GM18867 (cell line): ENCODE results near the gene UBTD1.
"Not testable (repeated sequence)": the region's sequence is repeated elsewhere in the genome, so short reads cannot be mapped to it uniquely, and the experiment has no call there.

ENCODE experiments used
- ATAC-seq: cut with Tn5 transposase; IDR thresholded peaks from one replicate; pipeline ENCODE4 v1.9.1; 2021; ENCODE audit warnings: mild to moderate bottlenecking, moderate library complexity; ENCODE audit not compliant: unreplicated experiment

Gene UBTD1

DNA sequence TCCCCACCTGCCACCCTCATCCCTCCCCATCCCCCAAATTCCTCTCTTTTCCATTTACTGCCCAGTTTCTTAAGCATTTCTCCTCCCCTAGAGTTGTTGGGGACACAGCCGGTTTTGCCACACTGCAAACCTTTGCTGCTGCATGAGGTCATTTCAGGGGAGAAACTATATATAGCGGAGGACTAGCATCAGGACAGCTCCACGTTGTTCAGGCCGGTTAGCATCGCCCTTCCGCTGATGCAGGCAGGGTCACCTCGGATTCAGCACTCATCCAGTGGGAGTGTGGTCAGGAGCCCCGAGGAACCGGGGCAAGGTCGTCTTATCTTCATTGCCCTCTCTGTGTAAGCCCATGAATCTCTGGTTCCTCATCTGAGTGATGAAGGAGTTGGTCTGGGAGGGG is 15.6 kb downstream of the UBTD1 start:
- ATAC-seq = no peak

DNA sequence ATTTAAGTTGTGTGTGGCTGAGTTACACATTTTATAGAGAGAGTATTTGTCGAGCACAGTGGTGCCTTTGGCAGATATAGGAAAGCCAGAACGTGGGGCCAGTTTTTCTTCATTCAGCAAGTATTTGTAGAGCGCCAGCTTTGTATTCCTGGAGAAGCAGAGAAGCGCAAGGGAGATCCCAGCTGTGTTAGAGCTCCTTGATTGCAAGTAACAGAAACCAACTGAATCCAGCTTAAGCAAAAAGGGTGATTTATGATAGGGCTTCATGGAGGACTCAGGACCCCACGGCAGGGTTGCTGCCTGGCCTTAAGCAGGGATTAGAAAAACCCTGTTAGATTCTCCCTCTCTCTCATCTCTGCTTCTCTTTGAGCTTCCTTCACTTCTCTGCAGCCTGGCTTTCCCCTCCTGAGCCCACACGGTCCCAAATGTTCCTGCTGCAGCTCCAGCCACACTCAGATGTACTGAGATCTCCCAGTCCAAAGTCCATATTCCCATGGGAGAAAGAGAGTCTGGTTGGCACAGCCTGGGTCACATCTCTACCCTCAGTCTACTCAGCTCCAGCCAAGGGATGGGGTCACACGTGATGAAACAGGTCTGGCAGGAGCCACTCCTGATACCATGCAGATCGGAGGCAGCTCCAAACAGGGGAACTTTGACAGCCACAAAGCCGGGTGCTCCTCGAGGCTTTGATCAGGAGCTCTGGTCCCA is 16.7 kb downstream of the UBTD1 start:
- no peak for ATAC-seq

DNA sequence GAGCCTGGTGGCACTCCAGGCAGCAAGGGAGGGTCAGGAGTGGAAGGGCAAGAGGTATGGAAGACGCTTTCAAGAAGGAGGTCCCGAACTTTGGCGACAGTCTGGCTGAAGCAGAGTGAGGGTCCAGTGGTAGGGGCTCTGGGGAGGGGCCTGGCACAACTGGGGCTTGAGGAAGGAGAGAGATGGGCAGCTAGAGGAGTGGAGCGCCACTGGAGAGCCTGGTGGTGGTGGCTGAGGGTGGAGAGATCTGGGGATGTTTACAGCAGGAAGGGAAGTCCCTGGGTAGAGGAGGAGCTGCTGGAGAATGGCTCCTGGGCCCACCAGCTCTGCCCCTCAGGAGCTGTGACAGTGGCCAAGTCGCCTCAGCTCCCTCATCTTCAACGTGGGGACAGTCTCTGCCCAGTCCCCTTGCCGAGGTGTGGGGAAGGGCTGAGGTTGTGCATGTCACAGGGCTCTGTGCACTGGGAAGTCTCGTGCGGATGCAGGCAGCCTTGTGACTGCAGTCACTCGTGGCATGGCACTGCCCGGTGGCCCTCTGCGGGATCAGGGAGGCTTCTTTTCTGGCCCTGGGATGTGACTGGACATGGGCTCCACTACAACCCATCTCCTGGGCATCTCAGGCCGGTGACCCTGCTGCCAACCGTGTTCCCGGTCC is 18.5 kb downstream of the UBTD1 start:
- no peak for ATAC-seq

DNA sequence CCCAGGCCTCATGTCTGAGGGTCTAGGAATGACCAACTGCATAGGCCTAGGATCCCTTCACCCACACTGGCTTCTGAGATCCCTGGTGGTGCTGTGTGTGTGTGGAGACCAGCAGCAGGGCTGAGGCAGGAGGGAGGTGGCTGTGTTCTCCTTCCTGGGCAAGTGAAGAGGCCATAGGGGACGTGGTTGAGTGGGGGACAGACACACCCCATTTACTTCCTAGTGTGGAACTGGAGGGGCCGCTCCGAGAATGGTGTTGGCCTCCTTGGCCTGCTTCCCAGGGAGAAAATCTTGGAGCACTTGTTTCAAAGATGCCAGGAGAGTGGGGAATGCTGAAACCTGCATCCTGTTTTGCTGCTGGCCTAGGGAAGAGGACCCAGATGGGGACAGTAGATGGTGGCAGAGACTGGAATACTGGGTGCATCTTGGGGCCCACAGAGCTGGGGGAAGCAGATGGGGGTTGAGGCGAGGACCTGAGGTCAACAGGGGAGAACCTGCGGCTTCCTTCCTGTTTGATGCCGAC is 19.1 kb downstream of the UBTD1 start:
- ATAC-seq = no peak

GRCh38 chr10:97518301-97519043 is 19.7 kb downstream of the UBTD1 start:
- ATAC-seq = no peak

- no peak for ATAC-seq
These were observed 20.6 kb downstream of the UBTD1 start for GRCh38 chr10:97519342-97519741.

- no peak for ATAC-seq
These were observed 21.8 kb downstream of the UBTD1 start for GRCh38 chr10:97520520-97520919.

- ATAC-seq = no peak
These were observed 22.4 kb downstream of the UBTD1 start for GRCh38 chr10:97520978-97521761.

- ATAC-seq = no peak
These were observed 23.3 kb downstream of the UBTD1 start for GRCh38 chr10:97522071-97522470.

- ATAC-seq = no peak
These were observed 24.2 kb downstream of the UBTD1 start for GRCh38 chr10:97522937-97523336.

- ATAC-seq = no peak
These were observed 26.4 kb downstream of the UBTD1 start for GRCh38 chr10:97525086-97525485.

DNA sequence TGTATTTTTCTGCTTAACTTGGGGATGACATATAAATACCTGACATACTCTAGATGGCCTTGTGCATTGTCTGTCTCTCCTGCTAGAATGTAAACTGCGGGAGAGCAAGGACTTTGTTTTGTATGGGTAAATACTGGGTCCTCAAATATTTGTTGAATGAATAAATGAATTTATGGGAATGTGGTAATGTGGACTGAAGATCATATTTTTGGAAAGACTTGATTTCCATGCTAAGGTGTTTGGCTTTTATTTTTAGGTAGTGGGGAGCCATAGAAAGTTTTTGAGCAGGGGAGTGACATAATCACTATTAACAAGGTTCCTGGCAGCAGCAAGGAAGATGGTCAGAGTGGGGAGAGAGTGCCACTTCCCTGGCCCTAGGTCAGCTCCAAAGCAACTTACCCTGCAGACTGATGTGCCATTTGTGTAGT is 27.0 kb downstream of the UBTD1 start:
- ATAC-seq = no peak

DNA sequence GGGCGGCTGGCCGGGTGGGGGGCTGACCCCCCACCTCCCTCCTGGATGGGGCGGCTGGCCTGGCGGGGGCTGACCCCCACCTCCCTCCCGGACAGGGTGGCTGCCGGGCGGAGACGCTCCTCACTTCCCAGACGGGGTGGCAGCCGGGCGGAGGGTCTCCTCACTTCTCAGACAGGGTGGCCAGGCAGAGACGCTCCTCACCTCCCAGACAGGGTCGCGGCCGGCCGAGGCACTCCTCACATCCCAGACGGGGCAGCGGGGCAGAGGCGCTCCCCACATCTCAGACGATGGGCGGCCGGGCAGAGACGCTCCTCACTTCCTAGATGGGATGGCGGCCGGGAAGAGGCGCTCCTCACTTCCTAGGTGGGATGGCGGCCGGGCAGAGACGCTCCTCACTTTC is 30.2 kb downstream of the UBTD1 start:
- not testable (repeated sequence) for ATAC-seq

DNA sequence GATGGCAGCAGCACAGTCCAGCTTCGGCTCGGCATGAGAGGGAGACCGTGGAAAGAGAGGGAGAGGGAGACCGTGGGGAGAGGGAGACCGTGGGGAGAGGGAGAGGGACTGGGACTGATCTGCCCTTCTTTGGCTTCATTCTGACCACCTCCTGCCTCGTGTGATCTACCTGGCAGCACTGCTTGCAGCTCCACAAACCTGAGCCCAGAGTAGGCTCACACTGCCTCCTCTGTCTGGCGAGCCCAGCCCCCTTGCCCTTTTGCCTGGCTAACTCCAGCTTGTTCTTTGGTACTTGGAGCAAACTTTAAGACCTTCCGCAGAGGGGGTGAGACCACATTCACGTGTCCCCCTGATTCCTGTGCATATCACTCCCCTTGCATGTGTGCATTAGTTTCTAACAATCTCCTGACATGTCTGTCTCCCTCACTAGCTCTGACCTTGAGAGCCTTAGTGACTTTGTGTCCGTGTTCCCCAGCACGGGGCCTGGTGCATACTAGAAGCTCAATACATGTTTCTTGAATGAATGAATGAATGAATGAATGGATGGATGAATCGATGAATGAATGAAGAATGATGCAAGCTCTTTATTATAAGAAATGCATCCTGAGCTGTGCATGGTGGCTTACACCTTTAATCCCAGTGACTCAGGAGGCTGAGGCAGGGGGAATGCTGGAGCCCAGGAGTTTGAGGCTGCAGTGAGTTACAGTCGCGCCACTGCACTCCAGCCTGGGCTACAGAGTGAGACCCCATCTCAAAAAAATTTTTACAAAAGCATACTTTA is 31.2 kb downstream of the UBTD1 start:
- no peak for ATAC-seq

- no peak for ATAC-seq
These were observed 32.8 kb downstream of the UBTD1 start for GRCh38 chr10:97531401-97531986.

DNA sequence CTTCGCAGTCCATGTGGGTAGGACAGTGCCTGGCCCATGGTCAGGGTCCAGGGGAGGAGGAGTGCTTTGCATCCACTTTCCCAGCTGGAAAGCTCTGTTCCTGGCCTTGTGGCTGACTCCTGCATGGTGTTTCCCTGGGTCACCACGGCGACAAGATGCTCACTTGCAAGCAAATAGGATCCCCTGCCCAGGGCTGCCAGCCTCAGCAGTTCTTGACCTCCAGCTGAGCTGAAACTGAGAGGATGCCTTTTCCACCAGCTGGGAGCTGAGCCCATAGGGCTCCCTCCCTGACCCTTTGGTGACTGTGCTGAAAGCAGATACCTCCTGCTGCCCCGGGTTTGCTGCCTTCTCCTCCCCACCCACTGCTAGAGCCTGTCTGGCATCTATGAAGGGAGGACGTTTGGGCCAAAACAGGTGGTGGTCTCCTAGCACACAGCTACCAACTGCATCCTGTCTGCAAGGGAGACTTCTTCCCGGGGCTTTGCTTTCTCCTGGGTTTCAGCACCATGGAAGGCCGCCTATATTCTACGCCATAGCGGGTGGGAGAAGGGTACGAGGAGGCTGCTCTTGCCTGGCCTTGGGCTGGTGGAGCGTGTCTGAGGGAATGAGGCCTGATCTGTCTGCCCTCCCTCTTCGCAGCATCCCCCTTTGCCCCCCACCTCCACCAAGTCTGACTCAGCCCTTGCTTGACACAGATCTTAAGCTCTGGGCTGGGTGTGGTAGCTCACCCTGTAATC is 34.4 kb downstream of the UBTD1 start:
- no peak for ATAC-seq

- ATAC-seq = no peak
These were observed 35.2 kb downstream of the UBTD1 start for GRCh38 chr10:97533888-97534287.

GRCh38 chr10:97534746-97535367 is 36.1 kb downstream of the UBTD1 start:
- ATAC-seq = peak; percentile 51
